ENCODE data around the gene KIF7. TPM values are rescaled to one million over a fixed set of nuclear protein-coding genes. Genes with fewer than 3 reads are reported as not detected.

The KIF7 gene
- total RNA-seq, 2 experiments from 2014 or later: 0.92 to 0.95 TPM

DNA sequence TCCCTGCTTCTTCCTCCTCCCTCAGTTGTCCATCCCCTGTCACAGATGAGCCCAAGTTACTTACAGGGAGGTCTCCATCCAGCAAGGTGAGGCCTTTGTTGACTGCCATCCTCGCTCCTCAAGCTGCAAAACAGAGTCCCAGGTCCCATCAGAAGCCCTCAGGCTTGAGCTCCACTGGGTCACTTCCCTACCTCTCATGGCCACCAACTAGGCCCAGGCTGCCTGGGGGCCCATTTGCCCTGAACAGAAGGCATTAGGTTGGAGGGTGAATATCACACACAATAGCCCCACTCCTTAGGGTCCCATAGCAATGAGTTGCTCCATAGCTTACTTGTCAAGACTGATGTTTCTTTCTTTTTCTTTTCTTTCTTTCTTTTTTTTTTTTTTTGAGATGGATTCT lies 22.1 kb upstream of the KIF7 start:
- no peaks in the 10 kb centered on the region for H3K36me3 Mint-ChIP-seq
- no peaks in the 10 kb centered on the region for H3K4me1 Mint-ChIP-seq (ENCODE audit: low read depth)
- intact Hi-C loops (cut with micrococcal nuclease): no loop called here
- DNase-seq: no peak
- POLR2A ChIA-PET: no interaction called here
- peaks cover 2% of the 10 kb centered on the region for H3K27me3 Mint-ChIP-seq
- CTCF ChIA-PET: no interaction called here
- H3K9me3 Mint-ChIP-seq: no peaks in the 10 kb centered on the region
- no peak overlapping the region for H3K4me3 Mint-ChIP-seq
- H3K27ac Mint-ChIP-seq: no peak overlapping the region

DNA sequence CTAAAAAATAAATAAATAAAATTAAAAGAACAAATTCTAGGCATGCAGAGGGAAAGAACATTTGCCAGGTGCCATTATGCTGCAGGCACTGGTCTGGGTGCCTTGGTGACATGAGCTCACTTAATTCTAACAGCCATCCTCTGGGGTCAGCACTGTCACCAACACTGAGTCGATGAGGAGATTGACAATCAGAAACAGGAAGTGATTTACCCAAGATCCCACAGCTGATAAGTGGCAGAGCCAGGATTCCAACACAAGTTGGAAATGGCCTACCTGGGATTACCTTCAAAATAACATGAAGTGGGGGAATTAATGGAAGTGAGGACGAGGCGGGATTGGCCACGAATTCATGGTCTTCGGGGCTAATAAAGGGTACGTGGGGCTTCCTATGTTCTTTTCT lies 20.3 kb upstream of the KIF7 start:
- Mint-ChIP-seq H3K9me3 (no peaks in the 10 kb centered on the region), H3K36me3 (no peaks in the 10 kb centered on the region), H3K27me3 (peaks cover 2% of the 10 kb centered on the region), H3K4me3 (no peak overlapping the region), H3K4me1 (ENCODE audit: low read depth) (no peaks in the 10 kb centered on the region), H3K27ac (no peak overlapping the region)
- ChIA-PET CTCF (no interaction called here), POLR2A (no interaction called here)
- no peak for DNase-seq
- intact Hi-C loops (cut with micrococcal nuclease): no loop called here

GRCh38 chr15:89674526-89674925 lies 19.3 kb upstream of the KIF7 start:
- POLR2A ChIA-PET: no interaction called here
- no peaks in the 10 kb centered on the region for H3K4me1 Mint-ChIP-seq (ENCODE audit: low read depth)
- no peaks in the 10 kb centered on the region for H3K36me3 Mint-ChIP-seq
- no peaks in the 10 kb centered on the region for H3K9me3 Mint-ChIP-seq
- no peak overlapping the region for H3K4me3 Mint-ChIP-seq
- CTCF ChIA-PET: no interaction called here
- no peak for DNase-seq
- intact Hi-C loops (cut with micrococcal nuclease): no loop called here
- no peak overlapping the region for H3K27ac Mint-ChIP-seq
- peaks cover 2% of the 10 kb centered on the region for H3K27me3 Mint-ChIP-seq

- H3K27ac Mint-ChIP-seq: no peak overlapping the region
- peak; percentile 31 for DNase-seq
- CTCF ChIA-PET: interaction anchor here (0.6 to 1.7 kb wide), 9 partner anchors 11 to 410 kb away, joined by 3 to 9 read pairs (median 3); no protein-coding TSS in a partner anchor
- intact Hi-C loops (cut with micrococcal nuclease): no loop called here
- H3K9me3 Mint-ChIP-seq: no peaks in the 10 kb centered on the region
- POLR2A ChIA-PET: no interaction called here
- H3K4me1 Mint-ChIP-seq (ENCODE audit: low read depth): no peaks in the 10 kb centered on the region
- peaks cover 2% of the 10 kb centered on the region for H3K27me3 Mint-ChIP-seq
- no peaks in the 10 kb centered on the region for H3K36me3 Mint-ChIP-seq
- H3K4me3 Mint-ChIP-seq: no peak overlapping the region
Measured at GRCh38 chr15:89673165-89673512, 17.9 kb upstream of the KIF7 start.

GRCh38 chr15:89672221-89673164 lies 17.2 kb upstream of the KIF7 start:
- Mint-ChIP-seq H3K4me1 (ENCODE audit: low read depth) (no peaks in the 10 kb centered on the region), H3K36me3 (no peaks in the 10 kb centered on the region), H3K4me3 (no peak overlapping the region), H3K27me3 (peaks cover 2% of the 10 kb centered on the region), H3K27ac (no peak overlapping the region), H3K9me3 (no peaks in the 10 kb centered on the region)
- DNase-seq: no peak
- CTCF ChIA-PET: interaction anchor here (1.0 to 1.7 kb wide), 5 partner anchors 11 to 202 kb away, joined by 3 to 9 read pairs (median 3); no protein-coding TSS in a partner anchor
- POLR2A ChIA-PET: no interaction called here
- intact Hi-C loops (cut with micrococcal nuclease): no loop called here

GRCh38 chr15:89671687-89672086 lies 16.4 kb upstream of the KIF7 start:
- ChIA-PET CTCF (interaction anchor here (0.7 to 1.4 kb wide), 2 partner anchors 10 to 84 kb away, joined by 3 read pairs; no protein-coding TSS in a partner anchor), POLR2A (no interaction called here)
- no peak for DNase-seq
- peaks cover 2% of the 10 kb centered on the region for H3K27me3 Mint-ChIP-seq
- no peaks in the 10 kb centered on the region for H3K9me3 Mint-ChIP-seq
- no peak overlapping the region for H3K27ac Mint-ChIP-seq
- intact Hi-C loops (cut with micrococcal nuclease): no loop called here
- no peaks in the 10 kb centered on the region for H3K36me3 Mint-ChIP-seq
- no peaks in the 10 kb centered on the region for H3K4me1 Mint-ChIP-seq (ENCODE audit: low read depth)
- H3K4me3 Mint-ChIP-seq: no peak overlapping the region

- ChIA-PET CTCF (interaction anchor here (0.7 to 1.4 kb wide), 2 partner anchors 10 to 84 kb away, joined by 3 read pairs; no protein-coding TSS in a partner anchor), POLR2A (no interaction called here)
- no peak for DNase-seq
- Mint-ChIP-seq H3K4me3 (no peak overlapping the region), H3K27me3 (peaks cover 2% of the 10 kb centered on the region), H3K9me3 (no peaks in the 10 kb centered on the region), H3K27ac (no peak overlapping the region), H3K36me3 (no peaks in the 10 kb centered on the region), H3K4me1 (ENCODE audit: low read depth) (no peaks in the 10 kb centered on the region)
- intact Hi-C loops (cut with micrococcal nuclease): no loop called here
Measured at GRCh38 chr15:89670971-89671560, 15.8 kb upstream of the KIF7 start.

GRCh38 chr15:89669941-89670340 lies 14.7 kb upstream of the KIF7 start:
- ChIA-PET CTCF (no interaction called here), POLR2A (no interaction called here)

DNA sequence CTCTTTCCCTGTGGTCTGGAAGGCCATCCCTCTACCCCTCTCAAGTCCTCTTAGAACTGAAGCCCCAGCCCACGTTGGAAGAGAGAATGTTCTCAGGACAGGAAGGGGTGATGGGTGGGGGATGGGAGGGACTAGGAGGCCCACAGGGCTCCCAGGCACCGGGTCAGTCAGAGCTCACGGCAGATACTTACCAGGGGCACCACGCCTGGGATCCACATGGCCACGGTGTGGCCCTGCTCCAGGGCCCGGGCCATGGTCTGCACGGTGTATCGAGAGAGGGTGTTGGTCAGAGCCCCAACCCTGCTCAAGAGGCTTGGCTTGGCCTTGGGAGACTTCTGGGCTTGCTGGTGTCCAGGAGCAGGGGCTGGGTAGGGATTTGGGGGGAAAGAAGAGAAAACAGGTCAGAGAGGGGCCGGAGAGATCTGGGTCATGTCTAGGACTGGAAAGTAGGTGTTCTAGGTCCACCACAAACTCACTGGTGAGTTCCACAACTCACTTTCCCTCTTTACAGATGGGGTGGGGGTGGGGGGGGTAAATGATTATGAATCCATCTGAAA lies 14.1 kb upstream of the KIF7 start:
- Mint-ChIP-seq H3K4me1 (ENCODE audit: low read depth) (peaks cover 4% of the 10 kb centered on the region), H3K27me3 (peaks cover 7% of the 10 kb centered on the region), H3K4me3 (no peak overlapping the region), H3K9me3 (no peaks in the 10 kb centered on the region), H3K36me3 (no peaks in the 10 kb centered on the region), H3K27ac (no peak overlapping the region)
- ChIA-PET CTCF (no interaction called here), POLR2A (no interaction called here)
- DNase-seq: no peak
- intact Hi-C loops (cut with micrococcal nuclease): no loop called here

More at GRCh38 chr15:89669941-89670340, 14.7 kb upstream of the KIF7 start:
- H3K27ac Mint-ChIP-seq: no peak overlapping the region
- no peaks in the 10 kb centered on the region for H3K9me3 Mint-ChIP-seq
- H3K27me3 Mint-ChIP-seq: peaks cover 1% of the 10 kb centered on the region
- intact Hi-C loops (cut with micrococcal nuclease): no loop called here
- H3K4me3 Mint-ChIP-seq: no peak overlapping the region
- DNase-seq: no peak
- H3K36me3 Mint-ChIP-seq: no peaks in the 10 kb centered on the region
- H3K4me1 Mint-ChIP-seq (ENCODE audit: low read depth): peaks cover 1% of the 10 kb centered on the region

DNA sequence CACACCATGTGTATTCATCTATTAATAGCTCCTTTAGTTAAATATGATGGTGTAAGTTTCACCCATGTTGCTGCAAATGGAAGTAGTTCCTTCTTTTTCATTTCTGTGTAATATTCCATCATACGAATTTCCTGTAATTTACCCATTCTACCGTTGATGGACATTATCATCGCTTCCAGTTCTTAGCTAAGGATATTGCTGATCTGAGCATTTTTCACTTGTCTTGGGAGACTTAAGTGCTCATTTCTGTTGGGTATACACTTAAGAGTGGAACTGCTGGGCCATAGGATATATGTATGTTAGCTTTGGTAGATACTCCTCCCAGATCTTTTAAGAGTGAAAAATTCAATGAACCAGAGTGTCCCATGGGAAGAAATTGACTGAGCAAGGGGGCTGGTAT lies 12.9 kb upstream of the KIF7 start:
- Mint-ChIP-seq H3K9me3 (no peaks in the 10 kb centered on the region), H3K27ac (no peak overlapping the region), H3K4me3 (no peak overlapping the region), H3K4me1 (ENCODE audit: low read depth) (peaks cover 4% of the 10 kb centered on the region), H3K36me3 (no peaks in the 10 kb centered on the region), H3K27me3 (peaks cover 11% of the 10 kb centered on the region)
- CTCF ChIA-PET: no interaction called here
- DNase-seq: no peak
- POLR2A ChIA-PET: no interaction called here
- intact Hi-C loops (cut with micrococcal nuclease): no loop called here

DNA sequence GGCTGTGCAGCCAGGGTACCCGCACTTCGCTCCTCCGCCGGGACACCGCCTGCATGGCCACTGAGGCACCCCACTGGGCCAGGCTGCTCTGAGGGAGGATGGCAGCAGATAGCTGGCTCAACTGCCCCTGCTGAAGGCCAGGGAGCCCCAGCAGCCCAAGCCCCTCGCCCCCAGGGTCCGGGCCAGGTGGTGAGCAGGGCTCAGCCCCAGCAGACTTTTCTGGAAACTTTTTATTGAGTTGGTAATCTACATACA lies 12.4 kb upstream of the KIF7 start:
- H3K4me1 Mint-ChIP-seq (ENCODE audit: low read depth): peaks cover 4% of the 10 kb centered on the region
- H3K27me3 Mint-ChIP-seq: peaks cover 11% of the 10 kb centered on the region
- no peaks in the 10 kb centered on the region for H3K9me3 Mint-ChIP-seq
- no peak for DNase-seq
- intact Hi-C loops (cut with micrococcal nuclease): no loop called here
- no peak overlapping the region for H3K4me3 Mint-ChIP-seq
- ChIA-PET CTCF (interaction anchor here (0.5 kb wide), 1 partner anchor 87 kb away, joined by 3 read pairs; no protein-coding TSS in a partner anchor), POLR2A (no interaction called here)
- H3K36me3 Mint-ChIP-seq: no peaks in the 10 kb centered on the region
- H3K27ac Mint-ChIP-seq: no peak overlapping the region

DNA sequence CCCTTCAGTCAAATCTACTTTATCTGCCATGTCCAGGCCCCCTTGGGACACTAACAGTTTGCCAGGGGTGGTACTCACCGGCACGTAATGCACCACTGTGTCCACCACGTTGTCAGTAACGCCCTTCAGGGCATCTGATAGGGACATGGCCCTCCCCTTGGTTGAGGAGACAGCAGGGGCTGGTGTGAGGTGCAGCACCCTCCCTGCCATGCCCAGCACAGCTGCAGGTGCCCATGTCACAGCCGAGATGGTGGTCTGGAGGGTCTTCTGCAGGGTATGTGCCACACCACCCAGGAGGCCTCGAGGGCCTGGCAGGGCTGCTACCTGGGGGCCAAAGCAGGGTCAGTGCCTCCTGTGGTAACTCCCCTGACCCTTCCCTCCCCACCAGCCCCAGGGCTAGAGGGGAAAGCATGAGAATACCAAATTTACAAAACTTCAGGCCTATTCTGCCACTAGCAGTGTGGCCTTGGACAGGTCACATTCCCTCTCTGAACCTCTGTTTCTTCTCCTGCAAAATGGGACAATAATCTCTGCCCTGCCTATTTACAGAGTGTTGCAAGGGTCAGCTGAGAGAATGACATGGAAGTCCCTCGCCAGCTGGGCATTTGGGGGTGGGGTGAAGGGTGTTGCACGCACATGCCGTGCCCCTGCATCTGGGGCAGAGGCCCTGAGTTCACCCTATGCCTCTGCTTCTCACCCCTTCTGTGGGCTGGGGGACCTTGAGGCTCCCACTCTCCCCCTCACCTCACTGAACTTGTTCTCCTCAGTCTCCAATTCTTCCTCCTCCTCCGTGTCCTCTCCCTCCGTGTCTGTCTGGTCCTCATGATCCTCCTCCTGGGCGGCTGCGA lies 11.8 kb upstream of the KIF7 start:
- ChIA-PET POLR2A (no interaction called here), CTCF (interaction anchor here (0.5 kb wide), 1 partner anchor 87 kb away, joined by 3 read pairs; no protein-coding TSS in a partner anchor)
- Mint-ChIP-seq H3K4me3 (no peak overlapping the region), H3K36me3 (no peaks in the 10 kb centered on the region), H3K27ac (no peak overlapping the region), H3K9me3 (no peaks in the 10 kb centered on the region), H3K27me3 (peaks cover 15% of the 10 kb centered on the region), H3K4me1 (ENCODE audit: low read depth) (peaks cover 4% of the 10 kb centered on the region)
- no peak for DNase-seq
- intact Hi-C loops (cut with micrococcal nuclease): no loop called here
